Fibroblast of pulmonary artery (primary cell): ENCODE measurements around the gene HLCS.

Experiments used
- DNase-seq: peaks from one replicate; pipeline ENCODE4 v3.0.0-alpha.2; 2010; ENCODE audit warnings: low read depth
- H3K4me3 ChIP-seq: replicated peaks from 2 replicates; pipeline ENCODE4 v1.5.1; 2011; ENCODE audit warnings: low read depth, mild to moderate bottlenecking, control low read depth, low read length, moderate library complexity
- CTCF ChIP-seq: IDR thresholded peaks from 2 replicates; pipeline ENCODE4 v1.5.1; 2011; ENCODE audit warnings: mild to moderate bottlenecking, control low read depth, low read length, inconsistent platforms; ENCODE audit errors: missing control alignments

Gene HLCS

GRCh38 chr21:36718951-36719501 lies 247.4 kb downstream of the HLCS start:
- no peak overlapping the region for H3K4me3 ChIP-seq
- DNase-seq: no peak
- TF ChIP-seq CTCF: no peak

- no peak for DNase-seq
- TF ChIP-seq CTCF: no peak
- H3K4me3 ChIP-seq: no peak overlapping the region
Observed at GRCh38 chr21:36717976-36718375, 248.5 kb downstream of the HLCS start.

- H3K4me3 ChIP-seq: no peak overlapping the region
- no peak for TF ChIP-seq CTCF
- no peak for DNase-seq
Observed at GRCh38 chr21:36716836-36717235, 249.6 kb downstream of the HLCS start.

GRCh38 chr21:36716387-36716786 lies 250.1 kb downstream of the HLCS start:
- DNase-seq: no peak
- no peak for TF ChIP-seq CTCF
- no peak overlapping the region for H3K4me3 ChIP-seq

GRCh38 chr21:36713746-36714145 lies 252.7 kb downstream of the HLCS start:
- DNase-seq: no peak
- no peak for TF ChIP-seq CTCF
- no peak overlapping the region for H3K4me3 ChIP-seq

GRCh38 chr21:36710729-36711048 lies 255.8 kb downstream of the HLCS start:
- no peak for TF ChIP-seq CTCF
- DNase-seq: no peak
- H3K4me3 ChIP-seq: no peak overlapping the region

- DNase-seq: no peak
- TF ChIP-seq CTCF: no peak
- H3K4me3 ChIP-seq: no peak overlapping the region
Observed at GRCh38 chr21:36709868-36710728, 256.4 kb downstream of the HLCS start.
